Stimulated activated naive CD8-positive, alpha-beta T cell treated with anti-CD3 and anti-CD28 coated beads, Interleukin-15, amount 100 ng/mL, for 72 hours (primary cell): ENCODE measurements around the gene TRABD2B.
A peak's percentile ranks its signal among the peaks of the same experiment; 100 is the strongest.

ENCODE experiments used
- ATAC-seq: fragments of 150-1000 bp; cut with Tn5 transposase; 2 replicates; pipeline ENCODE4 v1.10.0; 2021; ENCODE audit warnings: mild to moderate bottlenecking, moderate library complexity
- DNase-seq, 2 donors: peaks; one replicate each; pipeline ENCODE4 v3.0.0; 2021 to 2022
- H3K27ac Mint-ChIP-seq, 2 donors: one replicate each; pipeline ENCODE4 v1.8.0; 2022; ENCODE audit warnings: mild to moderate bottlenecking in 2 of 2, mixed read lengths in 2 of 2, moderate library complexity in 2 of 2
- H3K27me3 Mint-ChIP-seq: one replicate; pipeline ENCODE4 v1.8.0; 2022; ENCODE audit warnings: mixed read lengths
- H3K4me1 Mint-ChIP-seq: one replicate; pipeline ENCODE4 v1.8.0; 2022; ENCODE audit warnings: mild to moderate bottlenecking, mixed read lengths
- H3K4me3 Mint-ChIP-seq, 2 donors: one replicate each; pipeline ENCODE4 v1.8.0; 2022; ENCODE audit warnings: mild to moderate bottlenecking in 2 of 2, mixed read lengths in 2 of 2, moderate library complexity in 1 of 2
- H3K9me3 Mint-ChIP-seq, 2 donors: one replicate each; pipeline ENCODE4 v1.8.0; 2022; ENCODE audit warnings: mixed read lengths in 2 of 2

TRABD2B gene

GRCh38 chr1:47767741-47768100 lies 229.5 kb downstream of the TRABD2B start:
- Mint-ChIP-seq H3K4me3 (no peak overlapping the region), H3K9me3 (no peaks in the 10 kb centered on the region), H3K27me3 (no peaks in the 10 kb centered on the region), H3K4me1 (no peaks in the 10 kb centered on the region), H3K27ac (no peak overlapping the region)
- ATAC-seq (no peak), DNase-seq (no peak)

GRCh38 chr1:47766832-47767740 lies 230.1 kb downstream of the TRABD2B start:
- Mint-ChIP-seq H3K4me3 (no peak overlapping the region), H3K4me1 (no peaks in the 10 kb centered on the region), H3K27ac (peak overlapping the region in 1 of 2 donors; percentile 76), H3K27me3 (peaks cover 4% of the 10 kb centered on the region), H3K9me3 (no peaks in the 10 kb centered on the region)
- DNase-seq (no peak), ATAC-seq (no peak)

GRCh38 chr1:47765742-47766485 lies 231.3 kb downstream of the TRABD2B start:
- Mint-ChIP-seq H3K4me3 (no peak overlapping the region), H3K27me3 (peaks cover 13% of the 10 kb centered on the region), H3K4me1 (no peaks in the 10 kb centered on the region), H3K9me3 (no peaks in the 10 kb centered on the region), H3K27ac (peak overlapping the region in 1 of 2 donors; percentile 4)
- no peak for DNase-seq
- ATAC-seq: no peak

DNA sequence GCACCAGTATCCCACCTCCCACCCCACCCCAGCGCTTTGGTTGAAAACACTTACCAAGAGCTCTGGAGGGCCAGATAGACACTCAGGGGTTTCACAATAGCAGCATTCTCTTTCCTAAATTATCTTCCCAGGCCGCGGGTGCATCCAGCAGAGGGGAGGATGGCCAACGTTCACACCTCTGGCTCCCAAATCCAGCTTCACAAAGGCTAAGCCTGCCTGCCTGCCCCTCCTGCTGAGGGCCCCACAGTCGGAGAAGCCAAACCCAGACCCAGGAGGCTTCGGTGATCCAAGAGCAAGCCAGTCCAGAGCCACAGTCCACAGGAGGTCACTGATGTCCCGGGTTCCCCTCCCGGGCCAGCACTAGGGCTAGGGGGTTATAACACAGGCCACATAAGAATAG lies 231.9 kb downstream of the TRABD2B start:
- no peak overlapping the region for H3K4me3 Mint-ChIP-seq
- peak overlapping the region in 1 of 2 donors; percentile 61 for H3K27ac Mint-ChIP-seq
- H3K4me1 Mint-ChIP-seq: no peaks in the 10 kb centered on the region
- no peaks in the 10 kb centered on the region for H3K9me3 Mint-ChIP-seq
- no peak for ATAC-seq
- DNase-seq: no peak
- H3K27me3 Mint-ChIP-seq: peaks cover 13% of the 10 kb centered on the region

GRCh38 chr1:47764461-47765046 lies 232.6 kb downstream of the TRABD2B start:
- peaks cover 20% of the 10 kb centered on the region for H3K27me3 Mint-ChIP-seq
- peak overlapping the region in 1 of 2 donors; percentile 63 for H3K27ac Mint-ChIP-seq
- no peak overlapping the region for H3K4me3 Mint-ChIP-seq
- ATAC-seq (no peak), DNase-seq (no peak)
- H3K9me3 Mint-ChIP-seq: no peaks in the 10 kb centered on the region
- no peaks in the 10 kb centered on the region for H3K4me1 Mint-ChIP-seq

- peaks cover 24% of the 10 kb centered on the region for H3K27me3 Mint-ChIP-seq
- H3K27ac Mint-ChIP-seq: peak overlapping the region in 1 of 2 donors; percentile 5
Observed at GRCh38 chr1:47763591-47764171, 233.5 kb downstream of the TRABD2B start.

GRCh38 chr1:47761974-47762373 lies 235.2 kb downstream of the TRABD2B start:
- no peak for DNase-seq
- no peak overlapping the region for H3K4me3 Mint-ChIP-seq
- no peaks in the 10 kb centered on the region for H3K9me3 Mint-ChIP-seq
- H3K27me3 Mint-ChIP-seq: peaks cover 26% of the 10 kb centered on the region
- ATAC-seq: no peak
- H3K27ac Mint-ChIP-seq: no peak overlapping the region
- no peaks in the 10 kb centered on the region for H3K4me1 Mint-ChIP-seq

More at GRCh38 chr1:47763591-47764171, 233.5 kb downstream of the TRABD2B start:
- Mint-ChIP-seq H3K4me3 (no peak overlapping the region), H3K9me3 (no peaks in the 10 kb centered on the region), H3K4me1 (no peaks in the 10 kb centered on the region)
- no peak for DNase-seq
- ATAC-seq: no peak

- H3K27me3 Mint-ChIP-seq: peaks cover 32% of the 10 kb centered on the region
Observed at GRCh38 chr1:47761201-47761930, 235.8 kb downstream of the TRABD2B start.

DNA sequence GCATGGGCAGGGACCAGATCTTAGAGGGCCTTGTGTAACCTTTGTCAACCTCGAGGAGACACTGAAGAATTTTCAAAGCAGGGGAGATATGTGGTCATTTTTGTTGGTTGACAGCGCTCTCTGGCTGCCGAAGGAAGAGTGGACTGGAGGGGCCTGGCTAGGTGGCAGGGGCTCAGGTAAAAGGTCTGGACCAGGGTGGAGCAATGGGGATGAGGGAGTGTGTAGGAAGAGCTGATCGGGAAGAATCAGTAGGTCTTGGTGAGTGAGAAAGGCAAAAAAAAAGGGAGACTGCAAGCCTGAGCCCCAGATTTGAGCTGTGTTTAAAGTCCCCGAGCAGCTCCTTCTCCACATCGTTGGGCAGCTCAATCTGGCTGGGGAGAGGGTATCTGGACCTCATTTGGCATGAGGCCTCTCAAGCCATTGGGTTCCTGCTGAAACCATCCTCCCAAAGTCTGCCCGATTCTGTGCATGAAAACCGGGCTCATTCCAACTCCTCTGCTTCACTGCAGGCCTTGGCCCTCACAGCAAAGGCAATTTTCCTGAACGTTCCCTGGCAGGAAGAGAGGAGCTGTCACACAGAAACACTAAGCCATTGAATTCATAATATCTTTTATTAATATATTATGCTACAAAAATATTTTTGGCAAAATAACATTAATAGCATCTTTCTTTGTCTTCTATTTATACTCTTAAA lies 237.1 kb downstream of the TRABD2B start:
- no peak for ATAC-seq
- no peaks in the 10 kb centered on the region for H3K9me3 Mint-ChIP-seq
- no peaks in the 10 kb centered on the region for H3K4me1 Mint-ChIP-seq
- peaks cover 33% of the 10 kb centered on the region for H3K27me3 Mint-ChIP-seq
- H3K4me3 Mint-ChIP-seq: no peak overlapping the region
- DNase-seq: no peak
- peak overlapping the region; percentile 1 to 26 for H3K27ac Mint-ChIP-seq

More at GRCh38 chr1:47761201-47761930, 235.8 kb downstream of the TRABD2B start:
- DNase-seq: no peak
- H3K4me1 Mint-ChIP-seq: no peaks in the 10 kb centered on the region
- no peaks in the 10 kb centered on the region for H3K9me3 Mint-ChIP-seq
- no peak overlapping the region for H3K4me3 Mint-ChIP-seq
- ATAC-seq: no peak
- no peak overlapping the region for H3K27ac Mint-ChIP-seq

DNA sequence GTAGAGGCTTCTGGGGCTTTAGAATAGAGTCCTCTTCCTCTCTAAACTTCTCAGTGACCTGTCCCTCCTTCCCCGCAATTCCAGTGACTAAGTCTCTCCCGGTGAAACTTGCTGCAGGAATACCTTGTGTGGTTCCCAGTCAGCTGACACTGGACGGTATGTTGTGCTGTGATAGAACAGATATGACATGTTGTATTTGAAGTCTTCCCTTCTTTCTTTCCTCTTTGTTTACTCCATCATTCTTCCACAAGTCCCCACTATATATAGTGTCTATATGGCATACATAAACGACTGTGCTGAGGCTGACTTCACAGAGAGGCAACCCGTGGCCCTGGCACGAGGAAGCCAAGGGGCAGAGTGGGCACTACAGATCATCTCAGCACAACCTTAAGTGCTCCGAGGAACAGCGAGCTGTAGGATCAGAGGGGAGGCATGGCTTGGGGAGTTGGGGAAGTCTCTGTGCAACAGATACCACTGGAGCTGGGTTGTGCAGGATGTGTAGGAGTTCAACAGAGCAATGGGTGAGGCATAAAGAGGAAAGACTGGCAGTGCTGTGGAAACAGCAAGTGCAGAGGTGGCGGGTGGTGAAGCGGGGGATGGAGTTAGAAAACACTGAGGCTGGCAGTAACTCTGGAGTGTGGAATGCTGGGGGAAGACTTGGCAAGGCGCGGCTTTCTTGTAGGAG lies 237.8 kb downstream of the TRABD2B start:
- DNase-seq: no peak
- no peak overlapping the region for H3K4me3 Mint-ChIP-seq
- H3K9me3 Mint-ChIP-seq: no peaks in the 10 kb centered on the region

DNA sequence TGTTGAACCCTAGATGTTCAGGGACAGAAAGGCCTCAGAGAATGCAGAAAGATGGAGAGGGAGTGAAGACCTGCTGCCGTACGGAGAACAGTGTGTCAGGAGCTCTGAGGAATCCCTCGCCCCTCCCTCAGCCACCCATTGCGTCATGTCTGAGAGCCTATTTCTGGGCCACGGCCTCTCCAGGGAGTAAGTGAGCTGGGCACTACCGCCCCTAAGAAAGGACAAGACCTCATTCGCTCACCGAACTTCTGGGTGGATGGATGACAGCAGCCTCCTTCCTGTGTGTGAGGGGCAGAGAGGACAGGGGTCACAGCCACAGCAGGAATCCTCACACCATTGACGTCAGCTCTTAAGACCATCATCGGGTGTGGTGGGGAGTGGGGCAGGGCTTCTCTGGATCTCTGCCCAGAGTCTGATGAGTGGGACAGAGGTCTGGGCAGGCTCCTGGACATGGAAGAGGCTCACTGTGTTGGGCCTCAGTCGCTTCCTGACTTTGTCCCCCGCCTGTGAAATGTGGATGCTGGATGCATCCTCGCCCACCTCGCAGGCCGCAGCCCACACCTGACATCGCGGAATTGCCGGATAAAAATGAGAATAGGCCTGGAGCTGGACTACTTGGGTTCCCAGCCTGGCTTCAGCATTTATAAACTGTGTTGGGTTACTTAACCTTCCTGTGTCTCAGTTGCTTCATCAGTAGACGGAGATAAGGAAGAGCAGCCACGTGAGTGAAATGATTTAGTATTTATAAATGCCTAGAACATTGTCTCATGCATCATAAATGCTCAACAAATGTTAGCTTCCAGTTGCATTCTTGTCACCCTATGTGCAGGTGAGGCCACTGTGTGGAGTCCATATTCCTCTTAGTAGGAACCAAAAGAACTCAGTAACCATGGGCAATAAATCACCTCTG lies 238.6 kb downstream of the TRABD2B start:
- H3K27me3 Mint-ChIP-seq: peaks cover 33% of the 10 kb centered on the region
- H3K4me1 Mint-ChIP-seq: no peaks in the 10 kb centered on the region
- DNase-seq (no peak), ATAC-seq (no peak)
- no peak overlapping the region for H3K4me3 Mint-ChIP-seq
- no peaks in the 10 kb centered on the region for H3K9me3 Mint-ChIP-seq
- no peak overlapping the region for H3K27ac Mint-ChIP-seq

More for the DNA sequence above, 237.8 kb downstream of the TRABD2B start:
- H3K27me3 Mint-ChIP-seq: peaks cover 33% of the 10 kb centered on the region
- peak overlapping the region in 1 of 2 donors; percentile 1 for H3K27ac Mint-ChIP-seq
- no peak for ATAC-seq
- no peaks in the 10 kb centered on the region for H3K4me1 Mint-ChIP-seq

DNA sequence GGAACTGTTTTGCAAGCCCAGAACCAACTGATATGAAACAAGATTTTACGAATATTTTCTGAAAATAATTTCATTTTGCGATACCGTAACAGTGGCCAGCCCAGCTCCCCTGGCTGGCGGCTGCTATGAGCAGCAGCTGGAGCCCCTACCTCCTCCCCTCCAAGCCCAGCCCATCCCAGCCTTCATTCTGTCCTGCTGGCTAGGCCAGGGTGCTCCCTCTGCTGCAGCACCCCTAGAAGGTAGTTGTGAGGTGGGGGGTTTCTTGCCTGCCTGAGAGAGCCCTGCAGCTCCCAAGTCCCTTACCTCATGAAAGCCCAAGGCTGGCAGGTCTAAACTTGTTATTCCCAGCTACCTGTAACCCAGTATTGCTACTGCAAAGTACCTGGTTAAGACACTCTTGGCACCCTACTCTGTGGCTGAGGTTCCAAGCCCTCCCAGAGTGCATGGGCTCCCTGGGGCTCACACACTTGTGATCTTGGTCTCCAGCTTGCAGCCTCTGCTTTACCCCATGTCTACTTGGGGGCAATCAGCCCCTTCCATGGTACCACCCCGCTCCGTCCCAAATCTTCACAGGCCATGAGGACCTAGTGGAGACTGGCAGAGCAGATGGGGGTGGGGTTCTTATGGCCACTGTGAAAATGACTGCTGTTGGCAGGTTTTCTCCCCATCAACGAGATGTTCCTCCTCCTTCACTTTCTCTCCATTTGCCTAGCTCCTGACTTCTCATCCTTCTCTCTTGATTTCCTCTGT lies 239.8 kb downstream of the TRABD2B start:
- H3K27me3 Mint-ChIP-seq: peaks cover 32% of the 10 kb centered on the region
- H3K4me3 Mint-ChIP-seq: no peak overlapping the region
- H3K27ac Mint-ChIP-seq: peak overlapping the region in 1 of 2 donors; percentile 26
- no peak for ATAC-seq
- no peaks in the 10 kb centered on the region for H3K9me3 Mint-ChIP-seq
- H3K4me1 Mint-ChIP-seq: no peaks in the 10 kb centered on the region
- no peak for DNase-seq

DNA sequence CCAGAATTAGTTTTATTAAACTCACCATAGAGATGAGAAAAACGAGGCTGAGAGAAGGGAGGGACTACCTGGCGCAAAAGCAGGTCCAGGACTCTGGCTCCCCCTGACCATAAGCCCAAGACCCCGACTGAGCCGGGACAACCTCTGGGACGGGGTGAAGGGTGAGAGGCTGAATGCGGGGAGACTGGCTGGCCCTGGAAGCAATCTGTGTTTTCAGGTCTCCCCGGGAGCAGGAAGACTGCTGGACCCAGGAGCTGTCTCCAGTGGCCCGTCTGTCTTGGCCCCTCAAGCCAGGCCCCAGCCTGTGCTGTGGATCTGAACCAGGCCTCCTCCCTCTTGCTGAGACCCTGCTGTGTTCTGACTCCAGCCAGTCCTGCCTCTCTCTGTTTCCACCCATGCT lies 240.8 kb downstream of the TRABD2B start:
- no peak for DNase-seq
- Mint-ChIP-seq H3K4me1 (no peaks in the 10 kb centered on the region), H3K9me3 (no peaks in the 10 kb centered on the region), H3K27me3 (peaks cover 22% of the 10 kb centered on the region), H3K4me3 (no peak overlapping the region), H3K27ac (peak overlapping the region in 1 of 2 donors; percentile 13)
- no peak for ATAC-seq
